H9 (cell line): ENCODE measurements around the gene YIPF5. TPM values are rescaled to one million over a fixed set of nuclear protein-coding genes. Genes with fewer than 3 reads are reported as not detected.

Experiments used
- DNase-seq: peaks from one replicate; pipeline ENCODE4 v3.0.0-alpha.2; 2017
- H2AFZ ChIP-seq: one replicate; pipeline ENCODE4 v1.6.1; 2013; ENCODE audit warnings: mild to moderate bottlenecking, low read length, control low read depth, moderate library complexity
- H2AK5ac ChIP-seq: 2 replicates; pipeline ENCODE4 v1.6.1; 2013; ENCODE audit warnings: low read length, control low read depth, mixed read lengths; ENCODE audit not compliant: insufficient read length
- H2BK120ac ChIP-seq: one replicate; pipeline ENCODE4 v1.6.1; 2013; ENCODE audit warnings: low read depth, mild to moderate bottlenecking, low read length, control low read depth, inconsistent platforms; ENCODE audit not compliant: poor library complexity, severe bottlenecking
- H2BK12ac ChIP-seq: 2 replicates; pipeline ENCODE4 v1.6.1; 2013; ENCODE audit warnings: low read length, control low read depth, mixed read lengths, low read depth; ENCODE audit not compliant: insufficient read length
- H2BK15ac ChIP-seq: 2 replicates; pipeline ENCODE4 v1.6.1; 2013; ENCODE audit warnings: low read depth, low read length, control low read depth
- H2BK20ac ChIP-seq: one replicate; pipeline ENCODE4 v1.6.1; 2013; ENCODE audit warnings: low read depth, mild to moderate bottlenecking, low read length, control low read depth, inconsistent platforms; ENCODE audit not compliant: poor library complexity, severe bottlenecking
- H2BK5ac ChIP-seq: 2 replicates; pipeline ENCODE4 v1.6.1; 2013; ENCODE audit warnings: low read length, control low read depth, mixed read lengths; ENCODE audit not compliant: insufficient read length
- H3K14ac ChIP-seq: 2 replicates; pipeline ENCODE4 v1.6.1; 2013; ENCODE audit warnings: low read length, control low read depth; ENCODE audit not compliant: insufficient read depth
- H3K18ac ChIP-seq: 2 replicates; pipeline ENCODE4 v1.6.1; 2013; ENCODE audit warnings: low read depth, mild to moderate bottlenecking, mixed read lengths, low read length, control low read depth; ENCODE audit not compliant: insufficient read length
- H3K23ac ChIP-seq: 2 replicates; pipeline ENCODE4 v1.6.1; 2013; ENCODE audit warnings: low read length, control low read depth, mixed read lengths, low read depth; ENCODE audit not compliant: insufficient read length
- H3K23me2 ChIP-seq: 2 replicates; pipeline ENCODE4 v1.6.1; 2013; ENCODE audit warnings: low read depth, mild to moderate bottlenecking, mixed read lengths, low read length, control low read depth; ENCODE audit not compliant: insufficient read length, poor library complexity, severe bottlenecking
- H3K27ac ChIP-seq: 2 replicates; pipeline ENCODE4 v1.5.1; 2013; ENCODE audit warnings: low read length, control low read depth, mixed read lengths, low read depth; ENCODE audit not compliant: insufficient read length
- H3K27me3 ChIP-seq: 2 replicates; pipeline ENCODE4 v1.6.1; 2013; ENCODE audit warnings: low read length, control low read depth, inconsistent platforms; ENCODE audit not compliant: insufficient read depth
- H3K4ac ChIP-seq: 2 replicates; pipeline ENCODE4 v1.6.1; 2013; ENCODE audit warnings: low read depth, mild to moderate bottlenecking, control low read depth, inconsistent platforms, low read length, moderate library complexity
- H3K4me1 ChIP-seq: 2 replicates; pipeline ENCODE4 v1.6.1; 2013; ENCODE audit warnings: low read length, control low read depth, inconsistent platforms; ENCODE audit not compliant: insufficient read depth
- H3K4me2 ChIP-seq: 2 replicates; pipeline ENCODE4 v1.6.1; 2013; ENCODE audit warnings: low read length, control low read depth, mixed read lengths; ENCODE audit not compliant: insufficient read length, insufficient read depth
- H3K56ac ChIP-seq: 2 replicates; pipeline ENCODE4 v1.6.1; 2013; ENCODE audit warnings: low read depth, mild to moderate bottlenecking, mixed read lengths, low read length, control low read depth; ENCODE audit not compliant: insufficient read length
- H3K79me1 ChIP-seq: 2 replicates; pipeline ENCODE4 v1.6.1; 2013; ENCODE audit warnings: low read depth, mild to moderate bottlenecking, moderate library complexity, low read length, control low read depth, inconsistent platforms; ENCODE audit not compliant: insufficient read depth, poor library complexity, severe bottlenecking
- H3K79me2 ChIP-seq: 2 replicates; pipeline ENCODE4 v1.6.1; 2013; ENCODE audit warnings: low read length, control low read depth, inconsistent platforms; ENCODE audit not compliant: insufficient read depth
- H3K9ac ChIP-seq: 2 replicates; pipeline ENCODE4 v1.6.1; 2013; ENCODE audit warnings: low read length, control low read depth, mixed read lengths; ENCODE audit not compliant: insufficient read length; ENCODE audit errors: extremely low read depth
- H3K9me3 ChIP-seq: one replicate; pipeline ENCODE4 v1.6.1; 2013; ENCODE audit warnings: low read depth, low read length, inconsistent platforms; ENCODE audit not compliant: control insufficient read depth
- H3T11ph ChIP-seq: one replicate; pipeline ENCODE4 v1.6.1; 2013; ENCODE audit warnings: mild to moderate bottlenecking, low read length, control low read depth, inconsistent platforms
- H4K20me1 ChIP-seq: one replicate; pipeline ENCODE4 v1.6.1; 2013; ENCODE audit not compliant: control insufficient read depth, insufficient read length, insufficient read depth
- H4K5ac ChIP-seq: 2 replicates; pipeline ENCODE4 v1.6.1; 2013; ENCODE audit warnings: low read depth, mild to moderate bottlenecking, mixed read lengths, low read length, control low read depth; ENCODE audit not compliant: insufficient read length
- H4K8ac ChIP-seq: replicated peaks from 2 replicates; pipeline ENCODE4 v1.6.1; 2013; ENCODE audit warnings: low read length, control low read depth, mixed read lengths, low read depth; ENCODE audit not compliant: insufficient read length
- H4K91ac ChIP-seq: 2 replicates; pipeline ENCODE4 v1.6.1; 2013; ENCODE audit warnings: low read depth, mild to moderate bottlenecking, moderate library complexity, mixed read lengths, low read length, control low read depth; ENCODE audit not compliant: insufficient read length
- H3K27ac Mint-ChIP-seq, 3 experiments: 2 replicates in 2 of 3; 3 replicates in 1 of 3; pipeline ENCODE4 v1.8.0; 2020 to 2021; ENCODE audit warnings: mixed read lengths in 3 of 3, mild to moderate bottlenecking in 1 of 3, moderate library complexity in 1 of 3
- H3K27me3 Mint-ChIP-seq: 2 replicates; pipeline ENCODE4 v1.8.0; 2021; ENCODE audit warnings: low read depth, mild to moderate bottlenecking, moderate library complexity, mixed read lengths
- H3K36me3 Mint-ChIP-seq, 3 experiments: 2 replicates in 2 of 3; 3 replicates in 1 of 3; pipeline ENCODE4 v1.8.0; 2020 to 2021; ENCODE audit warnings: low read depth in 3 of 3, mixed read lengths in 3 of 3; ENCODE audit not compliant: insufficient read depth in 1 of 3
- H3K4me1 Mint-ChIP-seq, 2 experiments: 2 replicates each; pipeline ENCODE4 v1.8.0; 2020; ENCODE audit warnings: mixed read lengths in 2 of 2
- H3K4me3 Mint-ChIP-seq, 2 experiments: 2 replicates in 1 of 2; 3 replicates in 1 of 2; pipeline ENCODE4 v1.8.0; 2020 to 2021; ENCODE audit warnings: mild to moderate bottlenecking in 2 of 2, mixed read lengths in 2 of 2, moderate library complexity in 1 of 2
- H3K9me3 Mint-ChIP-seq, 2 experiments: 2 replicates in 1 of 2; 3 replicates in 1 of 2; pipeline ENCODE4 v1.8.0; 2020; ENCODE audit warnings: mild to moderate bottlenecking in 2 of 2, mixed read lengths in 2 of 2, moderate library complexity in 1 of 2
- CTCF ChIP-seq: fragments of 200-600 bp; sonication (generic); conservative IDR thresholded peaks from 3 replicates; pipeline ENCODE4 v1.8.0; 2021; ENCODE audit warnings: antibody characterized with exemption, mild to moderate bottlenecking
- whole genome bisulfite sequencing: extraction: QIAGEN DNeasy Blood & Tissue Kit; methylation state at CpG from one replicate; pipeline ENCODE4 v1.1.7; 2013; ENCODE audit warnings: missing lambda C conversion rate, low lambda C conversion rate, mixed read lengths; ENCODE audit not compliant: insufficient read length; ENCODE audit errors: extremely low coverage; 5-methylcytosine and 5-hydroxymethylcytosine counted together
- total RNA-seq: library from RNA; stranded (reverse); gene quantifications from 2 replicates; pipeline ENCODE4 v1.2.1, GENCODE V29; 2021

Gene YIPF5
- total RNA-seq, 1 experiment from 2014 or later = 44.6 TPM

GRCh38 chr5:144189800-144190429 lies 19.5 kb upstream of the YIPF5 start:
- no peak overlapping the region; a peak in 1 of 7 replicates for H3K27ac Mint-ChIP-seq
- H3K9me3 ChIP-seq = no peaks in the 10 kb centered on the region
- no peak overlapping the region for H3K56ac ChIP-seq
- H2BK120ac ChIP-seq = no peak overlapping the region
- H3K27me3 ChIP-seq = no peaks in the 10 kb centered on the region
- no peak overlapping the region for H3K27ac ChIP-seq
- H3K36me3 Mint-ChIP-seq = no peaks in the 10 kb centered on the region
- H3K18ac ChIP-seq = no peak overlapping the region
- H4K8ac ChIP-seq = no peak overlapping the region
- H3K4ac ChIP-seq = no peak overlapping the region
- no peak overlapping the region for H2AFZ ChIP-seq
- no peak overlapping the region for H3K23ac ChIP-seq
- H2BK5ac ChIP-seq = no peak overlapping the region
- no peaks in the 10 kb centered on the region for H3K23me2 ChIP-seq
- H2BK20ac ChIP-seq = no peak overlapping the region
- no peak overlapping the region for H4K5ac ChIP-seq
- no peak overlapping the region for H3K4me2 ChIP-seq
- no peak overlapping the region for H2BK12ac ChIP-seq
- no peak overlapping the region for H3K9ac ChIP-seq
- no peaks in the 10 kb centered on the region for H3K9me3 Mint-ChIP-seq
- no peaks in the 10 kb centered on the region for H3K79me2 ChIP-seq
- H3K4me3 Mint-ChIP-seq = no peak overlapping the region
- H2AK5ac ChIP-seq = no peak overlapping the region
- no peaks in the 10 kb centered on the region for H4K20me1 ChIP-seq
- no peaks in the 10 kb centered on the region for H3K79me1 ChIP-seq
- no peak overlapping the region for H3T11ph ChIP-seq
- no peak overlapping the region for H4K91ac ChIP-seq
- TF ChIP-seq CTCF = no peak
- H3K14ac ChIP-seq = no peak overlapping the region
- DNase-seq = no peak
- no peaks in the 10 kb centered on the region for H3K4me1 Mint-ChIP-seq
- no peak overlapping the region for H2BK15ac ChIP-seq
- no CpG with 5 or more reads among the region's 10 CpGs for WGBS
- no peaks in the 10 kb centered on the region for H3K4me1 ChIP-seq
- peaks cover 2% of the 10 kb centered on the region for H3K27me3 Mint-ChIP-seq
